ENCODE measurements around the gene RARB. TPM values are rescaled to one million over a fixed set of nuclear protein-coding genes. Genes with fewer than 3 reads are reported as not detected.

The RARB gene
- total and polyA plus RNA-seq, 9 of the 15 experiments (the other 6 are each of a cell fraction or from before 2014, with no cell fraction given), result 0.15 to 1.3 (median 0.27) TPM

DNA sequence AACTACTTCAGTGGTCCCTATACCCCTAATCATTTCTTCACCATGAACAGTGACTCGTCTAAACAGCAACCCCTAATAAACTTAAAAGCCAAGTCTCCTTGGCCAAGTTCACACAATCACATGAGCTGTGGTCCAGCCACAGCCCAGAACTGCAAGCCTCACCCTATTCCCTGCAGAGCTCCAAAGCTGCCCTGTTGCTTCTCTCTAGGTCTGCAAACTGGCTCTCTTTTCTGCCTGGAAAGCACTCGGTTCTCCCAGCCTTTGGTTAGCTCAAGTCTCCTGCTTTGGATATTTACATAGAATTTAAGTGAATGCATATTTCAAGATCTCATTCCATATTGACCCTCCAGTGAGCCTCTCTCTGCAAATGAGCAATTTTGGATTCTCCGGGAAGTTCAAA, 129.6 kb downstream of the RARB start:
- peaks cover 0 to 5% of the 10 kb centered on the region in 2 experiments; a peak in 3 of 5 replicates for H3K27me3 ChIP-seq (ENCODE audit: control insufficient read depth in 2 of 2, insufficient read depth in 2 of 2, low read length in 2 of 2)
- no TSS peak for BruUV-seq (replicated peaks)
- no peak overlapping the region for H3K4me3 ChIP-seq
- ChIA-PET CTCF (ENCODE audit: low intra/inter-chr PET ratio) (no interaction called here), POLR2A (no interaction called here)
- FAIRE-seq (no peak), ATAC-seq (no peak), DNase-seq (ENCODE audit: extremely low read depth in 1 of 4, low spot score in 3 of 4) (no peak)
- no peak for TF ChIP-seq ZNF263 (CRISPR knock-in tag; IDR thresholded peaks at IDR 0.05; ENCODE audit: borderline replicate concordance)
- TF ChIP-seq, protein P1, sequence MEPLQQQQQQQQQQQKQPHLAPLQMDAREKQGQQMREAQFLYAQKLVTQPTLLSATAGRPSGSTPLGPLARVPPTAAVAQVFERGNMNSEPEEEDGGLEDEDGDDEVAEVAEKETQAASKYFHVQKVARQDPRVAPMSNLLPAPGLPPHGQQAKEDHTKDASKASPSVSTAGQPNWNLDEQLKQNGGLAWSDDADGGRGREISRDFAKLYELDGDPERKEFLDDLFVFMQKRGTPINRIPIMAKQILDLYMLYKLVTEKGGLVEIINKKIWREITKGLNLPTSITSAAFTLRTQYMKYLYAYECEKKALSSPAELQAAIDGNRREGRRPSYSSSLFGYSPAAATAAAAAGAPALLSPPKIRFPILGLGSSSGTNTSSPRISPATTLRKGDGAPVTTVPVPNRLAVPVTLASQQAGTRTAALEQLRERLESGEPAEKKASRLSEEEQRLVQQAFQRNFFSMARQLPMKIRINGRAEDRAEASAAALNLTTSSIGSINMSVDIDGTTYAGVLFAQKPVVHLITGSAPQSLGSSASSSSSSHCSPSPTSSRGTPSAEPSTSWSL (CRISPR knock-in tag; IDR thresholded peaks at IDR 0.05; ENCODE audit: borderline replicate concordance), result no peak
- no peak for TF ChIP-seq BRD4 (IDR thresholded peaks at IDR 0.05)
- TF ChIP-seq ATF4 (CRISPR knock-in tag; IDR thresholded peaks at IDR 0.05), result no peak
- TF ChIP-seq EP400 (IDR thresholded peaks at IDR 0.05), result no peak
- TF ChIP-seq, protein P2, sequence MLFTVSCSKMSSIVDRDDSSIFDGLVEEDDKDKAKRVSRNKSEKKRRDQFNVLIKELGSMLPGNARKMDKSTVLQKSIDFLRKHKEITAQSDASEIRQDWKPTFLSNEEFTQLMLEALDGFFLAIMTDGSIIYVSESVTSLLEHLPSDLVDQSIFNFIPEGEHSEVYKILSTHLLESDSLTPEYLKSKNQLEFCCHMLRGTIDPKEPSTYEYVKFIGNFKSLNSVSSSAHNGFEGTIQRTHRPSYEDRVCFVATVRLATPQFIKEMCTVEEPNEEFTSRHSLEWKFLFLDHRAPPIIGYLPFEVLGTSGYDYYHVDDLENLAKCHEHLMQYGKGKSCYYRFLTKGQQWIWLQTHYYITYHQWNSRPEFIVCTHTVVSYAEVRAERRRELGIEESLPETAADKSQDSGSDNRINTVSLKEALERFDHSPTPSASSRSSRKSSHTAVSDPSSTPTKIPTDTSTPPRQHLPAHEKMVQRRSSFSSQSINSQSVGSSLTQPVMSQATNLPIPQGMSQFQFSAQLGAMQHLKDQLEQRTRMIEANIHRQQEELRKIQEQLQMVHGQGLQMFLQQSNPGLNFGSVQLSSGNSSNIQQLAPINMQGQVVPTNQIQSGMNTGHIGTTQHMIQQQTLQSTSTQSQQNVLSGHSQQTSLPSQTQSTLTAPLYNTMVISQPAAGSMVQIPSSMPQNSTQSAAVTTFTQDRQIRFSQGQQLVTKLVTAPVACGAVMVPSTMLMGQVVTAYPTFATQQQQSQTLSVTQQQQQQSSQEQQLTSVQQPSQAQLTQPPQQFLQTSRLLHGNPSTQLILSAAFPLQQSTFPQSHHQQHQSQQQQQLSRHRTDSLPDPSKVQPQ (CRISPR knock-in tag; IDR thresholded peaks at IDR 0.05; ENCODE audit: borderline replicate concordance), result no peak
- TF ChIP-seq BCL6 (CRISPR knock-in tag; IDR thresholded peaks at IDR 0.05), result no peak
- no peak for TF ChIP-seq CAMTA2 (CRISPR knock-in tag; conservative IDR thresholded peaks at IDR 0.05)
- no peak for TF ChIP-seq ARNT (IDR thresholded peaks at IDR 0.05)
- no peaks in the 10 kb centered on the region for H3K9me1 ChIP-seq (ENCODE audit: control insufficient read depth, insufficient read depth, low read length)
- H3K9me3 ChIP-seq (replicated peaks; ENCODE audit: control insufficient read depth, insufficient read depth, low read depth, low read length), result no peaks in the 10 kb centered on the region
- whole genome bisulfite sequencing (ENCODE audit: insufficient coverage, low coverage, missing lambda C conversion rate), result 1% methylated on average over 3 of the region's 3 CpGs
- H3K4me1 ChIP-seq (replicated peaks in 1 of 2; ENCODE audit: control insufficient read depth in 2 of 2, insufficient read depth in 2 of 2, low read length in 2 of 2), result no peaks in the 10 kb centered on the region
- in situ Hi-C loops (cut with MboI) (no loop called here), intact Hi-C loops (cut with micrococcal nuclease) (no loop called here)
- no peaks in the 10 kb centered on the region for H4K20me1 ChIP-seq (replicated peaks; ENCODE audit: control insufficient read depth, insufficient read depth, low read length)
- H3K79me2 ChIP-seq (ENCODE audit: control insufficient read depth, insufficient read depth, low read length), result no peaks in the 10 kb centered on the region
- H3K27ac ChIP-seq (ENCODE audit: extremely low read depth, low read depth, low read length), result no peak overlapping the region
- H2AFZ ChIP-seq (ENCODE audit: low read depth, low read length), result no peak overlapping the region
- H3K9ac ChIP-seq (ENCODE audit: insufficient read depth in 1 of 2, low read depth in 2 of 2, low read length in 2 of 2), result no peak overlapping the region
- no peak overlapping the region for H3K4me2 ChIP-seq (ENCODE audit: insufficient read depth, low read length)
- H3K36me3 ChIP-seq (ENCODE audit: control insufficient read depth, insufficient read depth, low read length), result no peaks in the 10 kb centered on the region

Data from K562 (cell line).